Brain microvascular endothelial cell (primary cell): ENCODE results near the gene SSBP3.

Experiments used
- DNase-seq: peaks from one replicate; pipeline ENCODE4 v3.0.0-alpha.2; 2020
- H3K27ac ChIP-seq: fragments of 250-450 bp; sonication (Bioruptor Pico); 2 replicates; pipeline ENCODE4 v1.5.1; 2020; ENCODE audit warnings: mild to moderate bottlenecking, moderate library complexity
- H3K27me3 ChIP-seq: fragments of 250-450 bp; sonication (Bioruptor Pico); replicated peaks from 2 replicates; pipeline ENCODE4 v1.5.1; 2020; ENCODE audit warnings: mild to moderate bottlenecking
- H3K36me3 ChIP-seq: fragments of 250-450 bp; sonication (Bioruptor Pico); replicated peaks from 2 replicates; pipeline ENCODE4 v1.5.1; 2020; ENCODE audit warnings: mild to moderate bottlenecking
- H3K4me3 ChIP-seq: 2 replicates; pipeline ENCODE4 v1.5.1; 2011; ENCODE audit warnings: low read depth, mild to moderate bottlenecking, control low read depth, low read length, moderate library complexity
- in situ Hi-C: cut with HindIII; loops from 2 replicates; pipeline ENCODE4 v1.10.0; 2017; ENCODE audit warnings: low sequenced_read_pairs, low pct_ligation_motif_present
- TF ChIP-seq, protein P1 (sequence below): IDR thresholded peaks from 2 replicates; pipeline ENCODE4 v1.5.1; 2011; ENCODE audit warnings: low read depth, mild to moderate bottlenecking, moderate library complexity, low read length, control low read depth, inconsistent platforms; ENCODE audit errors: missing control alignments

The SSBP3 gene

GRCh38 chr1:54275349-54275748, 130.8 kb downstream of the SSBP3 start:
- DNase-seq, result no peak
- Histone ChIP-seq H3K4me3 (no peak overlapping the region), H3K36me3 (peaks cover 5% of the 10 kb centered on the region), H3K27ac (no peak overlapping the region), H3K27me3 (no peaks in the 10 kb centered on the region)
- in situ Hi-C loops, result loop anchor here (25.0 kb wide), 1 partner anchor 212 kb away; no protein-coding TSS in a partner anchor
- TF ChIP-seq, protein P1, sequence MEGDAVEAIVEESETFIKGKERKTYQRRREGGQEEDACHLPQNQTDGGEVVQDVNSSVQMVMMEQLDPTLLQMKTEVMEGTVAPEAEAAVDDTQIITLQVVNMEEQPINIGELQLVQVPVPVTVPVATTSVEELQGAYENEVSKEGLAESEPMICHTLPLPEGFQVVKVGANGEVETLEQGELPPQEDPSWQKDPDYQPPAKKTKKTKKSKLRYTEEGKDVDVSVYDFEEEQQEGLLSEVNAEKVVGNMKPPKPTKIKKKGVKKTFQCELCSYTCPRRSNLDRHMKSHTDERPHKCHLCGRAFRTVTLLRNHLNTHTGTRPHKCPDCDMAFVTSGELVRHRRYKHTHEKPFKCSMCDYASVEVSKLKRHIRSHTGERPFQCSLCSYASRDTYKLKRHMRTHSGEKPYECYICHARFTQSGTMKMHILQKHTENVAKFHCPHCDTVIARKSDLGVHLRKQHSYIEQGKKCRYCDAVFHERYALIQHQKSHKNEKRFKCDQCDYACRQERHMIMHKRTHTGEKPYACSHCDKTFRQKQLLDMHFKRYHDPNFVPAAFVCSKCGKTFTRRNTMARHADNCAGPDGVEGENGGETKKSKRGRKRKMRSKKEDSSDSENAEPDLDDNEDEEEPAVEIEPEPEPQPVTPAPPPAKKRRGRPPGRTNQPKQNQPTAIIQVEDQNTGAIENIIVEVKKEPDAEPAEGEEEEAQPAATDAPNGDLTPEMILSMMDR, result peak; percentile 42

DNA sequence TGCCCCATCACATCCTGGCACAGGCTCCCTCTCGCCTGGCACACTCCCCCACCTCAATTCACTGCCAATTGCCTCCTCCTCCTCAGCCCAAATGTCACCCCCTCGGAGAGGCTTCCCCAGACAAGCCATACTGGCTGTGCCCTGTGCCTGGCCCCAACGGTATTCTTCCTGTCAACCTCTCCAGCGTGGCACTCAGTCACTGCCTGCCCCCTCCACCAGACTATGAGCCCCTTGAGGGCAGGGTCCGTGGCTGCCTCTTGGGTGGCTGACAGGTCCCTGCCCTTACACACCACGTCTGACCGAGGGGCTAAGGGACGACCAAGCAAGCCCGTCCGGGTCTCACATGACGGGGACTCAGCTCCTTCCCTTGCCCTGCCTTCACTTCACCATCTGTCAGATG, 131.3 kb downstream of the SSBP3 start:
- in situ Hi-C loops, result loop anchor here (25.0 kb wide), 1 partner anchor 212 kb away; no protein-coding TSS in a partner anchor
- Histone ChIP-seq H3K4me3 (no peak overlapping the region), H3K27ac (no peak overlapping the region), H3K36me3 (peaks cover under 1% of the 10 kb centered on the region), H3K27me3 (no peaks in the 10 kb centered on the region)
- no peak for DNase-seq
- TF ChIP-seq, protein P1, result no peak

- no peak overlapping the region for H3K27ac ChIP-seq
- no peaks in the 10 kb centered on the region for H3K27me3 ChIP-seq
- TF ChIP-seq, protein P1, result no peak
- no peak overlapping the region for H3K4me3 ChIP-seq
- DNase-seq, result no peak
- no peaks in the 10 kb centered on the region for H3K36me3 ChIP-seq
- in situ Hi-C loops, result no loop called here
These were observed 131.7 kb downstream of the SSBP3 start for GRCh38 chr1:54274448-54274847.

- Histone ChIP-seq H3K4me3 (no peak overlapping the region), H3K27ac (no peak overlapping the region), H3K27me3 (no peaks in the 10 kb centered on the region), H3K36me3 (no peaks in the 10 kb centered on the region)
- in situ Hi-C loops, result no loop called here
- TF ChIP-seq, protein P1, result no peak
- no peak for DNase-seq
These were observed 132.4 kb downstream of the SSBP3 start for GRCh38 chr1:54273795-54274163.

GRCh38 chr1:54273092-54273794, 133.0 kb downstream of the SSBP3 start:
- peak; percentile 54 for DNase-seq
- Histone ChIP-seq H3K27me3 (no peaks in the 10 kb centered on the region), H3K27ac (no peak overlapping the region), H3K4me3 (peak overlapping the region; percentile 15), H3K36me3 (no peaks in the 10 kb centered on the region)
- TF ChIP-seq, protein P1, result peak; percentile 49
- in situ Hi-C loops, result no loop called here

DNA sequence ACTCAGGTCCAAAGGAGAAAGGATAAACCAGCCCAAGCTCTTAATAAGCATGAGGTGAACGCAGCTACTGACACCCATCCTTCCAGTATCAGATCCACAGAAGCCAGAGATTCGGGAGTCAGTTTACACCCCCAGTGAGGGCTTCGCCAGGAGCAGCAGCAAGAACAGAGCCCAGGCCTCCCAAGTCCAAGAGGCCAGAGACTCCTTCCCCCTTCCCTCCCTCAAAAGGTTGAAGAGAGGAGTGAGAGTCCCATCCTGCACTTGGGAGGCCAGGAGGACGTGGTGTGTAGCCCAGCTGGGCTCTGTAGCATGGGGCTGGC, 133.5 kb downstream of the SSBP3 start:
- in situ Hi-C loops, result no loop called here
- TF ChIP-seq, protein P1, result peak; percentile 84
- Histone ChIP-seq H3K36me3 (no peaks in the 10 kb centered on the region), H3K27me3 (no peaks in the 10 kb centered on the region), H3K4me3 (no peak overlapping the region), H3K27ac (no peak overlapping the region)
- no peak for DNase-seq
